ENCODE measurements around the gene LONRF2. TPM values are rescaled to one million over a fixed set of nuclear protein-coding genes. Genes with fewer than 3 reads are reported as not detected.

Gene LONRF2
- total RNA-seq, 2 donors from 2014 or later = 0.17 to 1.7 TPM

- no peaks in the 10 kb centered on the region for H3K36me3 ChIP-seq
- H3K4me1 ChIP-seq = no peaks in the 10 kb centered on the region
- no peak overlapping the region for H3K4me3 ChIP-seq
- H3K9ac ChIP-seq (ENCODE audit: low read depth in 2 of 2, low read length in 2 of 2) = no peak overlapping the region
- DNase-seq = no peak
- no peak for TF ChIP-seq CTCF (IDR thresholded peaks at IDR 0.05)
- intact Hi-C loops (cut with DNase I) = no loop called here
- no peaks in the 10 kb centered on the region for H3K27me3 ChIP-seq
- no peak overlapping the region for H3K27ac ChIP-seq
- H3K9me3 ChIP-seq = no peaks in the 10 kb centered on the region
Observed at GRCh38 chr2:100268986-100269385, 53.3 kb downstream of the LONRF2 start.

GRCh38 chr2:100267751-100268150, 54.5 kb downstream of the LONRF2 start:
- no peaks in the 10 kb centered on the region for H3K36me3 ChIP-seq
- no peaks in the 10 kb centered on the region for H3K9me3 ChIP-seq
- intact Hi-C loops (cut with DNase I) = no loop called here
- no peak overlapping the region for H3K27ac ChIP-seq
- H3K4me3 ChIP-seq = no peak overlapping the region
- DNase-seq = no peak
- H3K4me1 ChIP-seq = no peaks in the 10 kb centered on the region
- H3K27me3 ChIP-seq = no peaks in the 10 kb centered on the region
- no peak overlapping the region for H3K9ac ChIP-seq (ENCODE audit: low read depth in 2 of 2, low read length in 2 of 2)
- no peak for TF ChIP-seq CTCF (IDR thresholded peaks at IDR 0.05)

- H3K4me1 ChIP-seq = no peaks in the 10 kb centered on the region
- no peak for DNase-seq
- no peak overlapping the region for H3K4me3 ChIP-seq
- no peak overlapping the region for H3K27ac ChIP-seq
- no peaks in the 10 kb centered on the region for H3K36me3 ChIP-seq
- intact Hi-C loops (cut with DNase I) = no loop called here
- no peak overlapping the region for H3K9ac ChIP-seq (ENCODE audit: low read depth in 2 of 2, low read length in 2 of 2)
- no peaks in the 10 kb centered on the region for H3K9me3 ChIP-seq
- no peaks in the 10 kb centered on the region for H3K27me3 ChIP-seq
- TF ChIP-seq CTCF (IDR thresholded peaks at IDR 0.05) = no peak
Observed at GRCh38 chr2:100266126-100266525, 56.2 kb downstream of the LONRF2 start.

- no peak for DNase-seq
- Histone ChIP-seq H3K4me1 (no peaks in the 10 kb centered on the region), H3K9me3 (no peaks in the 10 kb centered on the region), H3K4me3 (no peak overlapping the region), H3K27ac (no peak overlapping the region), H3K27me3 (no peaks in the 10 kb centered on the region), H3K36me3 (no peaks in the 10 kb centered on the region), H3K9ac (ENCODE audit: low read depth in 2 of 2, low read length in 2 of 2) (no peak overlapping the region)
- intact Hi-C loops (cut with DNase I) = no loop called here
- TF ChIP-seq CTCF (IDR thresholded peaks at IDR 0.05) = no peak
Observed at GRCh38 chr2:100265226-100265625, 57.1 kb downstream of the LONRF2 start.

GRCh38 chr2:100264651-100265050, 57.6 kb downstream of the LONRF2 start:
- no peaks in the 10 kb centered on the region for H3K9me3 ChIP-seq
- H3K4me3 ChIP-seq = no peak overlapping the region
- intact Hi-C loops (cut with DNase I) = loop anchor here (5.0 kb wide), 1 partner anchor 118 kb away; no protein-coding TSS in a partner anchor
- no peak for TF ChIP-seq CTCF (IDR thresholded peaks at IDR 0.05)
- no peaks in the 10 kb centered on the region for H3K36me3 ChIP-seq
- no peaks in the 10 kb centered on the region for H3K27me3 ChIP-seq
- no peak for DNase-seq
- H3K9ac ChIP-seq (ENCODE audit: low read depth in 2 of 2, low read length in 2 of 2) = no peak overlapping the region
- no peak overlapping the region for H3K27ac ChIP-seq
- no peaks in the 10 kb centered on the region for H3K4me1 ChIP-seq

- Histone ChIP-seq H3K4me1 (no peaks in the 10 kb centered on the region), H3K36me3 (no peaks in the 10 kb centered on the region), H3K27me3 (no peaks in the 10 kb centered on the region), H3K9me3 (no peaks in the 10 kb centered on the region), H3K4me3 (no peak overlapping the region), H3K27ac (no peak overlapping the region), H3K9ac (ENCODE audit: low read depth in 2 of 2, low read length in 2 of 2) (no peak overlapping the region)
- no peak for DNase-seq
- intact Hi-C loops (cut with DNase I) = loop anchor here (5.0 kb wide), 1 partner anchor 118 kb away; no protein-coding TSS in a partner anchor
- TF ChIP-seq CTCF (IDR thresholded peaks at IDR 0.05) = no peak
Observed at GRCh38 chr2:100264121-100264520, 58.2 kb downstream of the LONRF2 start.
